ENCODE results near the gene ABHD17A.

- TF ChIP-seq CTCF (IDR thresholded peaks at IDR 0.05) = no peak
- no peak for TF ChIP-seq POLR2A (IDR thresholded peaks at IDR 0.05)
- TF ChIP-seq EP300 (IDR thresholded peaks at IDR 0.05) = no peak
- no peak for TF ChIP-seq POLR2AphosphoS5 (IDR thresholded peaks at IDR 0.05)
These were observed 29.0 kb downstream of the ABHD17A start for GRCh38 chr19:1856345-1856697.
